Stimulated activated naive CD8-positive, alpha-beta T cell treated with anti-CD3 and anti-CD28 coated beads, Interleukin-15, Interleukin-2, amounts not matched to agents 100 ng/mL and 50 ng/mL, for 24 hours (primary cell): ENCODE measurements around the gene SCFD2.

Experiments
- H3K27ac Mint-ChIP-seq: one replicate; pipeline ENCODE4 v1.8.0; 2021; ENCODE audit warnings: mild to moderate bottlenecking, mixed read lengths
- H3K27me3 Mint-ChIP-seq: one replicate; pipeline ENCODE4 v1.8.0; 2021; ENCODE audit warnings: mixed read lengths
- H3K36me3 Mint-ChIP-seq: one replicate; pipeline ENCODE4 v1.8.0; 2021; ENCODE audit warnings: low read depth, mixed read lengths
- H3K4me1 Mint-ChIP-seq: one replicate; pipeline ENCODE4 v1.8.0; 2021; ENCODE audit warnings: low read depth, mixed read lengths
- H3K4me3 Mint-ChIP-seq: one replicate; pipeline ENCODE4 v1.8.0; 2021; ENCODE audit warnings: mild to moderate bottlenecking, mixed read lengths
- H3K9me3 Mint-ChIP-seq: one replicate; pipeline ENCODE4 v1.8.0; 2021; ENCODE audit warnings: mixed read lengths

Gene SCFD2

DNA sequence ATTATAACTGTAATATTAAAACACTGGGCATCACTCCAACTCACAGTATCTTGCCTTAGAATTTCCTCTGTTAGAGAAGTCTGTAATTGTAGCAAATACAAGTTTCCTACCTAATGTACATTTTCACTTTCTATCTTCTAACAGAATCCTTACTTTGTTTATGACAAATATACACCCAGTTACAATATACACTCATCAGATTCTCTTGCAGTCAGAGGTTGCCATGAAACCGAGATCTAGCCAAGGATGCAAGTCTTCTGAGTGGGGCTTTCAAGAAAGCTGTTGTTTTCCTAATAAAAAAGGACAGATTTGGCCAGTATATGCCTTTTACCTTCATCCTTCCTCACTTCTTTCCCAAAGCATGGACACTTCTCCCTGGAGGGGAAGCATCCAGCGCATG, 228.9 kb downstream of the SCFD2 start:
- no peak overlapping the region for H3K27ac Mint-ChIP-seq
- H3K9me3 Mint-ChIP-seq = peaks cover 12% of the 10 kb centered on the region
- no peak overlapping the region for H3K4me3 Mint-ChIP-seq
- peaks cover 42% of the 10 kb centered on the region for H3K36me3 Mint-ChIP-seq
- peaks cover 31% of the 10 kb centered on the region for H3K4me1 Mint-ChIP-seq
- no peaks in the 10 kb centered on the region for H3K27me3 Mint-ChIP-seq

DNA sequence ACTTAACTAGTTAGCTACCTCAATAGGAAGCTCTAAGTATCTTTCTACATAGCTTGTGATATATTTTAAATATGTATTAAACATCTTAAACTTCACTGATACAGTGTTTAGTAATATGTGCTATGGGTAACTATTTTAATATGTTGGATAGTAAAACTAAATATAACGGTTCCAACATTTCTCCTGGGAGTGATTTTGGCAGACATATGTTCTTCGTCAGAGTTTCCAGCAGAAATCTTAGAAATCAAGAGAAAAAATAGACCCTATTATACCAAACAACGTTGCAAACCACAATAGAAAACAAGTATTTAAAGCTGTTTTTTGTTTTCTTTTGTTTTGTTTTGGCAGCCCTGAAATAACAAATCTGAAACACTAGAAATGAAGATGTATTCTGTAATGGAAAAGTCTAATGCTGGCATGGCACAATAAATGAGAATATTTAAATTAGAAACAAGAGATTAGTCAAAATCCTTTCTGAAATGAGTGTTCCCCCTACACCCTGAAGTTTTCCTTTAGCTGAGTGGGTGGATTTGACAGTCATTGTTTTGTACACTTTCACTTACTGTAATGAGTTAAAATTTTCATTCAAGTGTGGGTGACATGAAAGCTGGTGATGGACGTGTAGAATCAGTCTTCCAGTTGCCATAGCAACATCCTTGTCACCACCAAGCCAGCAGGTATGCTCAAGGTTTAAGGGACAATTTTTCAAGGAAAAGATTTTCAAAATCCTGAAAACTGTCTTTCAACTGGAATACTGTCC, 233.5 kb downstream of the SCFD2 start:
- H3K27me3 Mint-ChIP-seq = no peaks in the 10 kb centered on the region
- peaks cover 10% of the 10 kb centered on the region for H3K9me3 Mint-ChIP-seq
- H3K36me3 Mint-ChIP-seq = peaks cover 42% of the 10 kb centered on the region
- peaks cover 31% of the 10 kb centered on the region for H3K4me1 Mint-ChIP-seq
- peak overlapping the region; percentile 86 for H3K27ac Mint-ChIP-seq
- H3K4me3 Mint-ChIP-seq = peak overlapping the region; percentile 35

DNA sequence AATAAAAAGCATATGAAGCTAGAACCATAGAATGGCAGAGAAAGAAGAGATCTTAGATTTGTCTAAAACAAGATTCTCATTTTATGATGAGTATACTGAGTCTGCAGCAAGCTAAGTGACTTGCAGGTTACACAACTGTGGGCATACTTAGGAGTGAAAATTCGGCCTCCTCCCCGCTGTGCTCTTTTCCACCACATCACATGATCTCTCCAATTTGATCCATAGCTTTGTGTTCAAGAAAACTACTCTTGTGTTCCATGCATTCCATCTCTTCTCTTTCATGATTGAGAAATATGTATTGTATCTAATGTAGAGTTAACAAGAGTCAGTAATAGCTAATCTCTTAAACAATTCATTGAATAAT, 234.3 kb downstream of the SCFD2 start:
- H3K4me1 Mint-ChIP-seq = peaks cover 27% of the 10 kb centered on the region
- H3K36me3 Mint-ChIP-seq = peaks cover 42% of the 10 kb centered on the region
- H3K4me3 Mint-ChIP-seq = peak overlapping the region; percentile 14
- peaks cover 10% of the 10 kb centered on the region for H3K9me3 Mint-ChIP-seq
- no peaks in the 10 kb centered on the region for H3K27me3 Mint-ChIP-seq
- peak overlapping the region; percentile 86 for H3K27ac Mint-ChIP-seq

DNA sequence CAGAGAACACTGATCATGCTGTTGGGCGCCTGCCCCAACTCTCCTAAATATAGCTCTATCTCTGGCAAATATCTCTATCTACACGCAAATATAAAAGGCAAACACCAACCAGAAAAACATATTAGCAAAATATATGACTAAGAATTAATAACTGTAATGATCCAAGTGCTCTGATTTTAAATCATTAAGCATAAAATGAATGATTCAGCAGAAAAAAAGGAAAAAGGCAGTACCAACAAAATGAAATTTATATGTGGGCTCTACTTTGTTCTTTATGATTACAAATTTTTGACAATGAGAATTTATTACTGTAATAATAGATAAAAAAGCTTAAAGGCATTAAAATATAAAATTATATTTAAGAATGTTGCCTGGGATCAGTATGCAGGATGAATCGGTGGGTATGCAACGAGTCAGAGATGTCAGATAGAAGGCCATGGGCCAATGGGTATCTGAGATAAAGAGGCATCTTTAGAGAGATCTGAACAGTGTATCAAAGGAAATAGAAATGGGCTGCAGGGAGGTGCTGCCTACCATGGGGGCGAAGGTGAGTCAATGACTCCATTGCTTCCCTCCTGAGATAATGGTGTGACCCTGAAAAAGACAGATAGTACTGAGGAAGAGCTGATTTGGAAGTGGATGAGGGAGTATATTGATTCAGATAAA, 234.8 kb downstream of the SCFD2 start:
- peak overlapping the region; percentile 86 for H3K27ac Mint-ChIP-seq
- peak overlapping the region; percentile 14 for H3K4me3 Mint-ChIP-seq
- no peaks in the 10 kb centered on the region for H3K27me3 Mint-ChIP-seq
- H3K4me1 Mint-ChIP-seq = peaks cover 27% of the 10 kb centered on the region
- peaks cover 44% of the 10 kb centered on the region for H3K36me3 Mint-ChIP-seq
- H3K9me3 Mint-ChIP-seq = peaks cover 10% of the 10 kb centered on the region

DNA sequence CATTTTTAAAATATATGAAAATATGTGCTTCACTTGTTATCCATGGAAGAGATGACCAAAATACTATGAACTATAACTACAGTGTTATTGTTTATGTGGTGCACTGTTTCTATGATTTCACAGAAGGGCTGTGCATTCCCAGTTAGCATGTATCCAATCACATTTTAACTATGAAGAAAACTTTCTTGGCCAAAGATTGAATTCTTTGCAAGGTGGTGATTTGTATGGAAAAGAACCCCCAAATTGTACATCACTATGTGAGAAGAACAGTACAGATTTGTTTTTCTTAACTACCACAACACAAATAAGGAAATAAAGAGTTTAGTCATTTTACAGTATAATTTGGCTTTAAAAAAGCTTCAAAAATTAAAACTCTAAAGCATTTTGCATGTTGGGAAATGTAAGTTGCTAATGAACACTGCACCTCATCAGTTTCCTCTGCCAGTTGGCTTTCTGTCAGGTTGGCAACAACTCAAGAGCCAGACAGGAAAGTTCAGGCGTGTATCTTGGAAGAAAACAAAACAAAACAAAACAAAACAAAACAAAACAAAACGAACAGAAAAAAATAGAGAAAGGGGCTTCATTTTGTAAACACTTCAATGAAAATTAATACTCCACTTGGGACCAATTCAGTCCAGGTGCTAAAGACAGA, 237.0 kb downstream of the SCFD2 start:
- peaks cover 45% of the 10 kb centered on the region for H3K36me3 Mint-ChIP-seq

DNA sequence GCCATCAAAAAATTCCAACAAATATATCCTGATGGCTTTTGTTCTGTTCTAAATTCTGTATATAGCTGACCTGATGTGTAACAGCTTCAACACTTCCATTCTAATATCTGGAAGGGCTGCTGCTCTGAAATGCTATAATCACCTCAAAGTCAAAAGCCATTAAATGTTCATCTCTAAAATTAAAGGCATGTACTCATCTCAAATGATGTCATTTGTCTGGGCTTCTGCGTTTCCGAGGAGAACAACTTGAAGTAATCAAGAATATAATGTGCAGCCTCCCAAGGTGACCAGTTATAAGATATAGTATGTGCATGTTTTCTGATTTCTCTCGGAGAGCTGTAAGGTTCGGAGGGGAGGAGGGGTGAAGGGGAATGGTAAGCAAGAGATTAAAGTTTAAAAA, 237.6 kb downstream of the SCFD2 start:
- no peak overlapping the region for H3K27ac Mint-ChIP-seq
- peaks cover 5% of the 10 kb centered on the region for H3K9me3 Mint-ChIP-seq
- peaks cover 41% of the 10 kb centered on the region for H3K36me3 Mint-ChIP-seq
- peaks cover 27% of the 10 kb centered on the region for H3K4me1 Mint-ChIP-seq
- H3K27me3 Mint-ChIP-seq = no peaks in the 10 kb centered on the region
- no peak overlapping the region for H3K4me3 Mint-ChIP-seq

More for the DNA sequence above, 237.0 kb downstream of the SCFD2 start:
- H3K9me3 Mint-ChIP-seq = peaks cover 6% of the 10 kb centered on the region
- H3K27me3 Mint-ChIP-seq = no peaks in the 10 kb centered on the region
- H3K4me1 Mint-ChIP-seq = peaks cover 27% of the 10 kb centered on the region
- no peak overlapping the region for H3K27ac Mint-ChIP-seq
- H3K4me3 Mint-ChIP-seq = no peak overlapping the region

DNA sequence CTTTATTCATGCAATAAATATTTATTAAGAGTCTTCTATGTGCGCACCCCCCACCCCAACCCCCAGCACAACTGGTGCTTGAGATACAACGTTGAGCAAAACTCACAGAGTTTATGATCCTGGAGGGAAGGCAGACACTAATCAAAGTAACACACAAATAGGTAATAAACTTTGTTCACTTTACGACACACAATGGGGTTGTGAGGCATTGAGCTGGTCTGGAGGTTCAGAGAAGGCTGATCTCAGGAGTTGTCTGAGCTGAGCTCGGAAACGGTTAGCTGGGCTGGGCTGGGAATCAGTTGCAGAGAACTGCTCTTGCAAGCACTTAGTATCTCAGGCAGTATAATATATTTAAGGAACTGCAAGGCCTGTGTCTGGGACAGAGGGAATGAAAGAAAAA, 238.5 kb downstream of the SCFD2 start:
- Mint-ChIP-seq H3K4me1 (peaks cover 21% of the 10 kb centered on the region), H3K4me3 (no peak overlapping the region), H3K27me3 (no peaks in the 10 kb centered on the region), H3K36me3 (peaks cover 37% of the 10 kb centered on the region), H3K9me3 (peaks cover 5% of the 10 kb centered on the region), H3K27ac (no peak overlapping the region)

DNA sequence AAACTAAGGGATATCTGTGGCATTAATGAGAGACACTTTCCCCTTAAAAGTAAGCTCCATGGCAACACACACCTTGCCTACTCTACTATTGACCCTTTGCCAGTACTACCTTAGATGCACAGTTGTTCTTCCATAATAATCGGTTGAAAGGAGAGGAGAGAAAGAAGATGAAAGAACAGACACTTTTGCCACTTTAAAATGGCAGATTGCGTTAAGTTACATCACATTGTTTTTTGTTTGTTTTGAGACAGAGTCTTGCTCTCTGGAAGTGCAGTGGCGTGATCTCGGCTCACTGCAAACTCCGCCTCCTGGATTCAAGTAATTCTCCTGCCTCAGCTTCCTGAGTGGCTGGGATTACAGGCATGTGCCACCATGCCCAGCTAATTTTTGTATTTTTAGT, 239.8 kb downstream of the SCFD2 start:
- Mint-ChIP-seq H3K9me3 (peaks cover under 1% of the 10 kb centered on the region), H3K4me1 (peaks cover 9% of the 10 kb centered on the region), H3K4me3 (no peak overlapping the region), H3K27me3 (no peaks in the 10 kb centered on the region), H3K36me3 (peaks cover 29% of the 10 kb centered on the region), H3K27ac (no peak overlapping the region)

DNA sequence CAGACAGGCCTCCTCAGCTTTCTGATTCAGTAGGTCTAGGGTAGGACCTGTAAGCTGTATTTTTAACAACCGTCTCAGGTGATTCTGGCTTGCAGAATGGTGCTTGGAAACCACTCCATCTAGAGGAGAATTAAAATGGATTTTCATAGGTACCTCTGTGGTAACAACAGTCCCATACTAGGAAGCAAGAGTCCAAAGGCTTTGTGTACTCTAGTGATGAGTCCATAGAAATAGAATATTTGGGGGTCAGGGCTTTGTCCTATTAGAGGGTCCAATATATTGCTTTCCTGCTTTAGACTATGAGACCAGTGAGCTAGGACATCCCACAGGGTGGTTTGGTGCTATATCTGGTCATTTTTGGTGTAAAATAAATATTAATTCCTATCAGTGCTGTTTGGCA, 242.0 kb downstream of the SCFD2 start:
- H3K36me3 Mint-ChIP-seq = peaks cover 26% of the 10 kb centered on the region
- H3K4me1 Mint-ChIP-seq = no peaks in the 10 kb centered on the region
- H3K27ac Mint-ChIP-seq = no peak overlapping the region
- no peaks in the 10 kb centered on the region for H3K9me3 Mint-ChIP-seq
- no peaks in the 10 kb centered on the region for H3K27me3 Mint-ChIP-seq
- no peak overlapping the region for H3K4me3 Mint-ChIP-seq

DNA sequence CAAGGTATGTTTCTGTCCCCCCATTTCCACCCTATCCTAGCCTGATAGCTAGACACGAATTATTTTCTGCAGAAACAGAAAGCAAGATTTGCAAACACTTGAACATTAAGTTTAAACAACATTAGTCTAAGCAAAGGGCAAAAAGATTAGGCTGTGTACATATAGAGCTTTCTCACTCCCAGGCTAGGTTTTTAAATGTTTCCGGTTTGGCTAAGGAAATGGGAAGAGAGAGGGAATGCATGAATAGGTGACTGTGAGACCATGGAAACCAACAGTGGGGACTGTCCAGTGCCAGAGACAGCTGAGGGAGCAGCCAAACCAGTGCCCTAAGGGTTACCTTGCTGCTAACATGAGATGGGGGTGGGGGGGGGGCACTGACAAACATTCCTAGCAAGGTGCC, 242.7 kb downstream of the SCFD2 start:
- Mint-ChIP-seq H3K4me1 (peaks cover 4% of the 10 kb centered on the region), H3K4me3 (no peak overlapping the region), H3K9me3 (no peaks in the 10 kb centered on the region), H3K27ac (no peak overlapping the region), H3K27me3 (no peaks in the 10 kb centered on the region), H3K36me3 (peaks cover 27% of the 10 kb centered on the region)

DNA sequence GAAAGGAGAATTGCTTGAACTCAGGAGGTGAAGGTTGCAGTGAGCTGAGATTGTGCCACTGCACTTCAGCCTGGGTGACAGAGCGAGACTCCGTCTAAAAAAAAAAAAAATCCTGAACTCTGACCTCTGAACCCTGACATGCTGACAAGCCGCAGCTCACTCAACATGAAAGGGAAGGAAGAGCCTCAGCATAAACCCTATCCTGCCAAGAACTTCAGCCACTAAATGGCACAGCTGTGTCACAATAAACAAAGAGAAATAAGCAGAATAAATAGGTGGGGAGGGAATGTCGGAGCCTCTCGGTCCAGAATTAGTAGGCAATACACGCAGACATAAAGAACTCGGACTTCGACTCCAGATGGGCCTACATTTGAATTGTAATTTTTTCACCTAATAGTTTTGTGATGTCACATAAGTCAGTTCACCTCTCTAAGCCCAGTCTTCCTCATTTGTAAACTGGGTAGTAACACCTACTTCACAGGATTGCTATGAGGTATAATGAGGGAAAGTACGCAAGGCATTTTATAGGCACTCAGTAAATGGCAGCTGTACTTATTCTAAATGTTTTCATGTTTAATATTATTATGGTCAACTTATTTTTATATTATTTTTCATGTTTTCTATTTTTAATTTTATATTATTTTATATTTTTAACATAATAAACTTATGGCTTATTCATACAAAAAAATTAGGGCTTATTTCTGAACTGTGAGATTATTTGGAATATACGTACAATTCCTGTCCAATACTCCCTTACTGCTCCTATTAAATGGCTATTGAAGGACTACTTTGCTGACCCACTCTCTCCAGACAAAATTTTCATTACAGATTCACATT, 243.4 kb downstream of the SCFD2 start:
- Mint-ChIP-seq H3K4me3 (no peak overlapping the region), H3K9me3 (no peaks in the 10 kb centered on the region), H3K27me3 (no peaks in the 10 kb centered on the region), H3K36me3 (peaks cover 27% of the 10 kb centered on the region), H3K4me1 (peaks cover 10% of the 10 kb centered on the region), H3K27ac (no peak overlapping the region)

DNA sequence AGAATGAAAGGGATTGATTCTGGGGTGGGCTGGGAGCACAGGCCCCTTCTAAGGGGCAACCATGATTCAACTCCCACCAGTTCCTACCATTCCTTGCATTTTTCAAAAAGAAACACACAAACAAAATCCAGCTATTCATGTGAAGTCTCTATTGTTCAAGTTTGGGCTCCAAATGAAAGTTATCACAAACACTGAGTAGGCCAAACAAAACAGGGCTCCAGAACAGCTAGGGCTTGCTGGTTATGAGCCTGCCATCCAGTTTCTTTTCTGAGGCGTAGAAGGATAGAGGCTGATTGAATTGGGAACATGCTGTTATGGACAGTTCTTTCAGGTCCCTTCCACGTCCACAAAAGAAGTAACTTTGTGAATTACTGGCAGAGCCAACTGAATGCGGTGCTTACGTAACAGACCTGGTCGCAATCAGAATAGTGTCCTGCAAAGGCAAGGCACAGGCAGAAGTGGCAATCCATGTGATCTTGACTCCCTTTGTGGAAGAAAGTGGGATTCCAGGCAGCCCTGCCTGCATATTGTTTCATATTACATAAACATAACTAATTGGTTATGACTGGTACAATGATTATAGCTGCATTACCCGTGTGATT, 244.5 kb downstream of the SCFD2 start:
- Mint-ChIP-seq H3K4me3 (no peak overlapping the region), H3K27ac (no peak overlapping the region)

DNA sequence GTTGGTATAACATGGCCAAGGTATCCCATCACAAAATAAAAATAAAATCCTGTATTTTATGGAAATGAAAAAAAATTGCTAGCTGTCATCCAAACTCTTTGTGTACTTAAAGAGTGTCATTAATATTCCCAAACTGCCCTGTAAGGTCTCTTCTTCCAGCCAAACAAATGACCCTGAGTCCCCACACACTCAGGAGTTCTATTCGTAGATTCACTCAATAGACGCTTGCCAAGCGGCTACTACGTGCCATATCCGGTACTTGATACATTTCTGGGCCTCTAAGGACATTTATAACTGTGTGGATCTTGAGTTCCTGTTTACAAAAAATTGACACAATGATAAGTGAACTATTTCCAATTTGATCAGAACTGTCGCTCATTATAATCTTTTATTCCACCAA, 245.1 kb downstream of the SCFD2 start:
- Mint-ChIP-seq H3K27me3 (no peaks in the 10 kb centered on the region), H3K9me3 (peaks cover 7% of the 10 kb centered on the region), H3K27ac (no peak overlapping the region), H3K4me3 (no peak overlapping the region), H3K4me1 (peaks cover 23% of the 10 kb centered on the region), H3K36me3 (peaks cover 26% of the 10 kb centered on the region)

More for the DNA sequence above, 244.5 kb downstream of the SCFD2 start:
- Mint-ChIP-seq H3K27me3 (no peaks in the 10 kb centered on the region), H3K9me3 (peaks cover under 1% of the 10 kb centered on the region), H3K36me3 (peaks cover 27% of the 10 kb centered on the region), H3K4me1 (peaks cover 21% of the 10 kb centered on the region)

DNA sequence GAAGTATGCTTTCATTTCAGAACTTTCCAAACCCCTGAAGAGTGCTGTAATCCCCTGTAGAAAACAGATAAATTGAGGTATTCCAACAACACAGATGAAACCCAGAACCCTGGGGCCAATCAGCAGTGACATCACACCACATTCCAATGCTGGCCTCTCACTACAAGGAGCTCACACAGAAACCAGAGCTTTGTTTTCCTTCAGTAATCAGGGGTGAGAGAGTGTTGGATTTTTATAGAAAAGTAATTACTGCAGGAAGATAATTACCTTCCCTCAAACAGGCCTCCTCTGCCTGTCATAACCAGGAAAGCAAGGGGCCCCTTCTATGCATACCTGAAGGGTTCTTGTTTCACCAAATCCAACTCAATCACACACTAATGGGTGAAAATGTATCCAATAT, 246.2 kb downstream of the SCFD2 start:
- Mint-ChIP-seq H3K9me3 (peaks cover 7% of the 10 kb centered on the region), H3K27me3 (no peaks in the 10 kb centered on the region), H3K27ac (no peak overlapping the region), H3K4me3 (no peak overlapping the region), H3K36me3 (peaks cover 32% of the 10 kb centered on the region), H3K4me1 (peaks cover 23% of the 10 kb centered on the region)
